Measurements from ENCODE around the gene NME7. TPM values are rescaled to one million over a fixed set of nuclear protein-coding genes. Genes with fewer than 3 reads are reported as not detected.

The NME7 gene
- total RNA-seq, 1 experiment from 2014 or later: 34.2 TPM

- ChIA-PET CTCF (no interaction called here), POLR2A (ENCODE audit: low non-redundant PET) (no interaction called here)
- no peak for TF ChIP-seq EZH2 (IDR thresholded peaks at IDR 0.05; ENCODE audit: borderline replicate concordance, low read depth, low read length, poor library complexity, severe bottlenecking)
- TF ChIP-seq CTCF (conservative IDR thresholded peaks at IDR 0.05; ENCODE audit: low read depth, low read length): no peak
- DNase-seq (ENCODE audit: low spot score): no peak
- Histone ChIP-seq H3K9me3 (ENCODE audit: low read depth, low read length, poor library complexity, severe bottlenecking) (no peaks in the 10 kb centered on the region), H3K4me3 (ENCODE audit: low read depth, low read length, poor library complexity, severe bottlenecking) (no peak overlapping the region), H3K36me3 (ENCODE audit: insufficient read depth, low read length, poor library complexity, severe bottlenecking) (no peaks in the 10 kb centered on the region), H3K4me1 (ENCODE audit: insufficient read depth, low read length, poor library complexity, severe bottlenecking) (peaks cover 17% of the 10 kb centered on the region), H3K27me3 (replicated peaks; ENCODE audit: insufficient read depth, low read depth, low read length, poor library complexity) (no peaks in the 10 kb centered on the region), H3K27ac (ENCODE audit: low read depth, low read length, poor library complexity, severe bottlenecking) (no peak overlapping the region)
- intact Hi-C loops (cut with micrococcal nuclease; ENCODE audit: unreplicated experiment): no loop called here
- BruUV-seq (replicated peaks): no TSS peak
Measured at GRCh38 chr1:169322138-169322537, 45.5 kb downstream of the NME7 start.

- Histone ChIP-seq H3K4me1 (ENCODE audit: insufficient read depth, low read length, poor library complexity, severe bottlenecking) (peaks cover 17% of the 10 kb centered on the region), H3K9me3 (ENCODE audit: low read depth, low read length, poor library complexity, severe bottlenecking) (no peaks in the 10 kb centered on the region), H3K27me3 (replicated peaks; ENCODE audit: insufficient read depth, low read depth, low read length, poor library complexity) (no peaks in the 10 kb centered on the region), H3K36me3 (ENCODE audit: insufficient read depth, low read length, poor library complexity, severe bottlenecking) (no peaks in the 10 kb centered on the region), H3K4me3 (ENCODE audit: low read depth, low read length, poor library complexity, severe bottlenecking) (no peak overlapping the region), H3K27ac (ENCODE audit: low read depth, low read length, poor library complexity, severe bottlenecking) (no peak overlapping the region)
- BruUV-seq (replicated peaks): no TSS peak
- peak; percentile 57 for DNase-seq (ENCODE audit: low spot score)
- POLR2A ChIA-PET (ENCODE audit: low non-redundant PET): no interaction called here
- intact Hi-C loops (cut with micrococcal nuclease; ENCODE audit: unreplicated experiment): no loop called here
- CTCF ChIA-PET: no interaction called here
- TF ChIP-seq EZH2 (IDR thresholded peaks at IDR 0.05; ENCODE audit: borderline replicate concordance, low read depth, low read length, poor library complexity, severe bottlenecking): no peak
- TF ChIP-seq CTCF (conservative IDR thresholded peaks at IDR 0.05; ENCODE audit: low read depth, low read length): no peak
Measured at GRCh38 chr1:169321539-169321938, 46.1 kb downstream of the NME7 start.

- H3K27me3 ChIP-seq (replicated peaks; ENCODE audit: insufficient read depth, low read depth, low read length, poor library complexity): no peaks in the 10 kb centered on the region
- peak; percentile 33 for DNase-seq (ENCODE audit: low spot score)
- H3K4me3 ChIP-seq (ENCODE audit: low read depth, low read length, poor library complexity, severe bottlenecking): no peak overlapping the region
- peaks cover 17% of the 10 kb centered on the region for H3K4me1 ChIP-seq (ENCODE audit: insufficient read depth, low read length, poor library complexity, severe bottlenecking)
- intact Hi-C loops (cut with micrococcal nuclease; ENCODE audit: unreplicated experiment): no loop called here
- POLR2A ChIA-PET (ENCODE audit: low non-redundant PET): no interaction called here
- H3K27ac ChIP-seq (ENCODE audit: low read depth, low read length, poor library complexity, severe bottlenecking): no peak overlapping the region
- CTCF ChIA-PET: no interaction called here
- TF ChIP-seq CTCF (conservative IDR thresholded peaks at IDR 0.05; ENCODE audit: low read depth, low read length) (no peak), EZH2 (IDR thresholded peaks at IDR 0.05; ENCODE audit: borderline replicate concordance, low read depth, low read length, poor library complexity, severe bottlenecking) (no peak)
- H3K36me3 ChIP-seq (ENCODE audit: insufficient read depth, low read length, poor library complexity, severe bottlenecking): no peaks in the 10 kb centered on the region
- H3K9me3 ChIP-seq (ENCODE audit: low read depth, low read length, poor library complexity, severe bottlenecking): no peaks in the 10 kb centered on the region
- no TSS peak for BruUV-seq (replicated peaks)
Measured at GRCh38 chr1:169318536-169319244, 48.9 kb downstream of the NME7 start.

Measured in A673 (cell line).